ENCODE results near the gene STPG4.

GRCh38 chr2:47039913-47040562 lies 115.1 kb downstream of the STPG4 start:
- TF ChIP-seq, protein P1, sequence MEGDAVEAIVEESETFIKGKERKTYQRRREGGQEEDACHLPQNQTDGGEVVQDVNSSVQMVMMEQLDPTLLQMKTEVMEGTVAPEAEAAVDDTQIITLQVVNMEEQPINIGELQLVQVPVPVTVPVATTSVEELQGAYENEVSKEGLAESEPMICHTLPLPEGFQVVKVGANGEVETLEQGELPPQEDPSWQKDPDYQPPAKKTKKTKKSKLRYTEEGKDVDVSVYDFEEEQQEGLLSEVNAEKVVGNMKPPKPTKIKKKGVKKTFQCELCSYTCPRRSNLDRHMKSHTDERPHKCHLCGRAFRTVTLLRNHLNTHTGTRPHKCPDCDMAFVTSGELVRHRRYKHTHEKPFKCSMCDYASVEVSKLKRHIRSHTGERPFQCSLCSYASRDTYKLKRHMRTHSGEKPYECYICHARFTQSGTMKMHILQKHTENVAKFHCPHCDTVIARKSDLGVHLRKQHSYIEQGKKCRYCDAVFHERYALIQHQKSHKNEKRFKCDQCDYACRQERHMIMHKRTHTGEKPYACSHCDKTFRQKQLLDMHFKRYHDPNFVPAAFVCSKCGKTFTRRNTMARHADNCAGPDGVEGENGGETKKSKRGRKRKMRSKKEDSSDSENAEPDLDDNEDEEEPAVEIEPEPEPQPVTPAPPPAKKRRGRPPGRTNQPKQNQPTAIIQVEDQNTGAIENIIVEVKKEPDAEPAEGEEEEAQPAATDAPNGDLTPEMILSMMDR (IDR thresholded peaks at IDR 0.05): no peak
- no peak for TF ChIP-seq POLR2AphosphoS5 (IDR thresholded peaks at IDR 0.05; ENCODE audit: insufficient read depth in 1 of 2, low read depth in 1 of 2)
